HK-2 (cell line): Measurements from ENCODE around the gene NAA10.
A peak's percentile ranks its signal among the peaks of the same experiment; 100 is the strongest.

Experiments used
- DNase-seq: peaks from one replicate; pipeline ENCODE4 v3.0.0-alpha.2; 2018; ENCODE audit not compliant: unreplicated experiment

Gene NAA10

GRCh38 chrX:153909024-153909979 lies 25.5 kb downstream of the NAA10 start:
- no peak for DNase-seq

- no peak for DNase-seq
These were observed 26.5 kb downstream of the NAA10 start for GRCh38 chrX:153908219-153908860.

GRCh38 chrX:153907456-153907855 lies 27.4 kb downstream of the NAA10 start:
- no peak for DNase-seq

- no peak for DNase-seq
These were observed 28.5 kb downstream of the NAA10 start for GRCh38 chrX:153906126-153906917.

- no peak for DNase-seq
These were observed 29.2 kb downstream of the NAA10 start for GRCh38 chrX:153905481-153906095.

GRCh38 chrX:153903991-153904957 lies 30.6 kb downstream of the NAA10 start, which contains the start of gene AVPR2:
AVPR2 (plus strand) TSS chrX:153904673; CDS start chrX:153905146, 473 bp downstream.
- peak; percentile 53 for DNase-seq

- no peak for DNase-seq
These were observed 31.4 kb downstream of the NAA10 start for GRCh38 chrX:153903238-153903980.

GRCh38 chrX:153902385-153902784 lies 32.5 kb downstream of the NAA10 start:
- no peak for DNase-seq

GRCh38 chrX:153901753-153902140 lies 33.1 kb downstream of the NAA10 start:
- DNase-seq = no peak

GRCh38 chrX:153900831-153901752 lies 33.7 kb downstream of the NAA10 start:
- peak; percentile 80 for DNase-seq

GRCh38 chrX:153897899-153898298 lies 36.9 kb downstream of the NAA10 start:
- no peak for DNase-seq

GRCh38 chrX:153889123-153889522 lies 45.7 kb downstream of the NAA10 start:
- DNase-seq = no peak

- no peak for DNase-seq
These were observed 46.5 kb downstream of the NAA10 start for GRCh38 chrX:153888344-153888743.

GRCh38 chrX:153887385-153887784 lies 47.5 kb downstream of the NAA10 start:
- no peak for DNase-seq

- DNase-seq = peak; percentile 78
These were observed 47.9 kb downstream of the NAA10 start for GRCh38 chrX:153886915-153887314.

GRCh38 chrX:153885968-153886903 lies 48.6 kb downstream of the NAA10 start, which contains the start of gene L1CAM:
L1CAM (minus strand) TSS chrX:153886173; CDS start chrX:153875836, 10,337 bp downstream.
- peak; percentile 66 for DNase-seq

- DNase-seq = no peak
These were observed 49.5 kb downstream of the NAA10 start for GRCh38 chrX:153885208-153885787.
